HEK293 (cell line): Measurements from ENCODE around the gene RAD51AP1.
A peak's percentile ranks its signal among the peaks of the same experiment; 100 is the strongest.

Experiments
- GLIS1 ChIP-seq: fragments of 450-650 bp; formaldehyde crosslinking; IDR thresholded peaks from 2 replicates; pipeline ENCODE4 v1.5.1; 2016; ENCODE audit warnings: missing biosample characterization, missing genetic modification characterization
- GLIS2 ChIP-seq: fragments of 450-650 bp; formaldehyde crosslinking; IDR thresholded peaks from 2 replicates; pipeline ENCODE4 v1.5.1; 2016; ENCODE audit warnings: missing biosample characterization, missing genetic modification characterization
- SP2 ChIP-seq: fragments of 450-650 bp; formaldehyde crosslinking; IDR thresholded peaks from 2 replicates; pipeline ENCODE4 v1.5.1; 2016; ENCODE audit warnings: missing biosample characterization, missing genetic modification characterization
- SP3 ChIP-seq: fragments of 450-650 bp; formaldehyde crosslinking; IDR thresholded peaks from 2 replicates; pipeline ENCODE4 v1.5.1; 2016; ENCODE audit warnings: missing biosample characterization, missing genetic modification characterization
- SP7 ChIP-seq: fragments of 450-650 bp; formaldehyde crosslinking; IDR thresholded peaks from 2 replicates; pipeline ENCODE4 v1.5.1; 2016; ENCODE audit warnings: missing biosample characterization, missing genetic modification characterization
- WT1 ChIP-seq: fragments of 450-650 bp; formaldehyde crosslinking; IDR thresholded peaks from 2 replicates; pipeline ENCODE4 v1.5.1; 2016; ENCODE audit warnings: missing biosample characterization, missing genetic modification characterization
- ZBTB17 ChIP-seq: fragments of 450-650 bp; formaldehyde crosslinking; IDR thresholded peaks from 2 replicates; pipeline ENCODE4 v1.5.1; 2016; ENCODE audit warnings: missing biosample characterization, missing genetic modification characterization
- ZBTB8A ChIP-seq: fragments of 450-650 bp; formaldehyde crosslinking; IDR thresholded peaks from 2 replicates; pipeline ENCODE4 v1.5.1; 2016; ENCODE audit warnings: missing biosample characterization, missing genetic modification characterization
- ZIC2 ChIP-seq: fragments of 450-650 bp; formaldehyde crosslinking; IDR thresholded peaks from 2 replicates; pipeline ENCODE4 v1.5.1; 2016; ENCODE audit warnings: missing biosample characterization, missing genetic modification characterization
- ZNF112 ChIP-seq: fragments of 450-650 bp; formaldehyde crosslinking; IDR thresholded peaks from 2 replicates; pipeline ENCODE4 v1.5.0; 2017; ENCODE audit warnings: missing biosample characterization, missing genetic modification characterization
- ZNF341 ChIP-seq: fragments of 450-650 bp; formaldehyde crosslinking; IDR thresholded peaks from 2 replicates; pipeline ENCODE4; 2016; ENCODE audit warnings: low read depth, missing biosample characterization, missing genetic modification characterization
- ZNF529 ChIP-seq: fragments of 450-650 bp; formaldehyde crosslinking; IDR thresholded peaks from 2 replicates; pipeline ENCODE4 v1.5.1; 2017; ENCODE audit warnings: missing genetic modification characterization, missing biosample characterization; ENCODE audit not compliant: insufficient replicate concordance
- ZNF561 ChIP-seq: fragments of 450-650 bp; IDR thresholded peaks from 2 replicates; pipeline ENCODE4 v1.5.1; 2018; ENCODE audit warnings: missing biosample characterization, missing genetic modification characterization, borderline replicate concordance
- ZNF626 ChIP-seq: fragments of 450-650 bp; sonication (Bioruptor Pico); formaldehyde crosslinking; IDR thresholded peaks from 2 replicates; pipeline ENCODE4 v1.5.1; 2018; ENCODE audit warnings: missing biosample characterization, missing genetic modification characterization, inconsistent platforms
- ZNF654 ChIP-seq: fragments of 450-650 bp; formaldehyde crosslinking; IDR thresholded peaks from 2 replicates; pipeline ENCODE4 v1.5.1; 2016; ENCODE audit warnings: low read depth, missing biosample characterization, missing genetic modification characterization
- ZNF677 ChIP-seq: fragments of 450-650 bp; IDR thresholded peaks from 2 replicates; pipeline ENCODE4 v1.5.0; 2018; ENCODE audit warnings: missing biosample characterization, mild to moderate bottlenecking, missing genetic modification characterization, moderate library complexity
- ZNF843 ChIP-seq: fragments of 450-650 bp; formaldehyde crosslinking; IDR thresholded peaks from 2 replicates; pipeline ENCODE4 v1.5.1; 2016; ENCODE audit warnings: missing biosample characterization, missing genetic modification characterization
- TF ChIP-seq, protein P1 (sequence below): fragments of 450-650 bp; formaldehyde crosslinking; IDR thresholded peaks from 2 replicates; pipeline ENCODE4 v1.5.1; 2016; ENCODE audit warnings: missing biosample characterization, missing genetic modification characterization
- TF ChIP-seq, protein P2 (sequence below): fragments of 450-650 bp; formaldehyde crosslinking; conservative IDR thresholded peaks from 2 replicates; pipeline ENCODE4 v1.5.1; 2016; ENCODE audit warnings: low read depth, missing biosample characterization, missing genetic modification characterization
- TF ChIP-seq, protein P3 (sequence below): sonication (generic); formaldehyde crosslinking; IDR thresholded peaks from 2 replicates; pipeline ENCODE4 v1.8.1; 2022; ENCODE audit warnings: mild to moderate bottlenecking, moderate library complexity, missing genetic modification reagents
- TF ChIP-seq, protein P4 (sequence below): fragments of 450-650 bp; formaldehyde crosslinking; optimal IDR thresholded peaks from 2 replicates; pipeline ENCODE3; 2016; ENCODE audit warnings: missing biosample characterization, mild to moderate bottlenecking, missing genetic modification characterization

RAD51AP1 gene

DNA sequence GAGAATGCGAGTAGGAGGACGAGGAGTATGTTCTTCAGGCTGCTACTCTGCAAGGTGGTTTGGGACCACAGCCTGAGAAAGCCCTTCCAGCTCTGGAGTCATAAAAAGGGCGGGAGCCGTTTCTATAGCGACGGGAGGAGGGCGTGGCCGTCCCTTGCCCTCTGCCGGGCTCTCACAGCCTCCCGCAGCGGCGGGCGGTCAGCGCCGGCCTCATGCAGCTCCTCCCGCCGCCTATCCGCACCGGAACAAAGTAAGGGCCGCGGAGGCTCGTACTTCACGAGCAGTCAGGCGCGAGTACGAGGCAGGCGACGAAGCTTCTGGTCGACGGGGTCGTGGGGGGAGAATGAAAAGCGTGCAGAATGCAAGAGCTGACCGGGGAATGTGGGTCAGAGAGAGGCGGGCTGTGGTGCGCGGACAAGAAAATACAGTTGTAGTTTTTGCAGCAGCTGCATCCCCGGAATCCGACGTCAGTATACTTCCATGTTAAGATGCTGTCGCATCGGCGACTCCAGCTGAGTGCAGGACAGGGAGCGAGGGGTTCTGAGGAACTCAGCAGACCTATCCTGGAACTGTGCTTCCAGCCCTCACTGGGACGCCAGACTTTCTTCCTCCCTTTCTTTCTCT, 23.5 kb downstream of the RAD51AP1 start, which contains the start of gene DYRK4 (continued):
- peak; percentile 54; the same call in 1 of the 2 replicates for TF ChIP-seq GLIS2 (tag by site-specific recombination)
- TF ChIP-seq ZNF626 (tag by site-specific recombination), result no peak
- TF ChIP-seq, protein P1, sequence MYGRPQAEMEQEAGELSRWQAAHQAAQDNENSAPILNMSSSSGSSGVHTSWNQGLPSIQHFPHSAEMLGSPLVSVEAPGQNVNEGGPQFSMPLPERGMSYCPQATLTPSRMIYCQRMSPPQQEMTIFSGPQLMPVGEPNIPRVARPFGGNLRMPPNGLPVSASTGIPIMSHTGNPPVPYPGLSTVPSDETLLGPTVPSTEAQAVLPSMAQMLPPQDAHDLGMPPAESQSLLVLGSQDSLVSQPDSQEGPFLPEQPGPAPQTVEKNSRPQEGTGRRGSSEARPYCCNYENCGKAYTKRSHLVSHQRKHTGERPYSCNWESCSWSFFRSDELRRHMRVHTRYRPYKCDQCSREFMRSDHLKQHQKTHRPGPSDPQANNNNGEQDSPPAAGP (tag by site-specific recombination), result peak; percentile 62; the same call in 1 of the 2 replicates
- no peak for TF ChIP-seq ZNF654
- TF ChIP-seq ZNF561 (tag by site-specific recombination), result peak; percentile 36; the same call in 1 of the 2 replicates
- TF ChIP-seq, protein P2, sequence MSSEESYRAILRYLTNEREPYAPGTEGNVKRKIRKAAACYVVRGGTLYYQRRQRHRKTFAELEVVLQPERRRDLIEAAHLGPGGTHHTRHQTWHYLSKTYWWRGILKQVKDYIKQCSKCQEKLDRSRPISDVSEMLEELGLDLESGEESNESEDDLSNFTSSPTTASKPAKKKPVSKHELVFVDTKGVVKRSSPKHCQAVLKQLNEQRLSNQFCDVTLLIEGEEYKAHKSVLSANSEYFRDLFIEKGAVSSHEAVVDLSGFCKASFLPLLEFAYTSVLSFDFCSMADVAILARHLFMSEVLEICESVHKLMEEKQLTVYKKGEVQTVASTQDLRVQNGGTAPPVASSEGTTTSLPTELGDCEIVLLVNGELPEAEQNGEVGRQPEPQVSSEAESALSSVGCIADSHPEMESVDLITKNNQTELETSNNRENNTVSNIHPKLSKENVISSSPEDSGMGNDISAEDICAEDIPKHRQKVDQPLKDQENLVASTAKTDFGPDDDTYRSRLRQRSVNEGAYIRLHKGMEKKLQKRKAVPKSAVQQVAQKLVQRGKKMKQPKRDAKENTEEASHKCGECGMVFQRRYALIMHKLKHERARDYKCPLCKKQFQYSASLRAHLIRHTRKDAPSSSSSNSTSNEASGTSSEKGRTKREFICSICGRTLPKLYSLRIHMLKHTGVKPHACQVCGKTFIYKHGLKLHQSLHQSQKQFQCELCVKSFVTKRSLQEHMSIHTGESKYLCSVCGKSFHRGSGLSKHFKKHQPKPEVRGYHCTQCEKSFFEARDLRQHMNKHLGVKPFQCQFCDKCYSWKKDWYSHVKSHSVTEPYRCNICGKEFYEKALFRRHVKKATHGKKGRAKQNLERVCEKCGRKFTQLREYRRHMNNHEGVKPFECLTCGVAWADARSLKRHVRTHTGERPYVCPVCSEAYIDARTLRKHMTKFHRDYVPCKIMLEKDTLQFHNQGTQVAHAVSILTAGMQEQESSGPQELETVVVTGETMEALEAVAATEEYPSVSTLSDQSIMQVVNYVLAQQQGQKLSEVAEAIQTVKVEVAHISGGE (tag by site-specific recombination), result no peak
- TF ChIP-seq ZNF529 (tag by site-specific recombination), result no peak
- TF ChIP-seq ZNF843 (tag by site-specific recombination), result no peak
- no peak for TF ChIP-seq ZNF112 (tag by site-specific recombination)
- peak; percentile 81 for TF ChIP-seq ZIC2 (tag by site-specific recombination)
- peak; percentile 87 for TF ChIP-seq ZBTB8A (tag by site-specific recombination)
- TF ChIP-seq SP2, result peak; percentile 35
- TF ChIP-seq, protein P3, sequence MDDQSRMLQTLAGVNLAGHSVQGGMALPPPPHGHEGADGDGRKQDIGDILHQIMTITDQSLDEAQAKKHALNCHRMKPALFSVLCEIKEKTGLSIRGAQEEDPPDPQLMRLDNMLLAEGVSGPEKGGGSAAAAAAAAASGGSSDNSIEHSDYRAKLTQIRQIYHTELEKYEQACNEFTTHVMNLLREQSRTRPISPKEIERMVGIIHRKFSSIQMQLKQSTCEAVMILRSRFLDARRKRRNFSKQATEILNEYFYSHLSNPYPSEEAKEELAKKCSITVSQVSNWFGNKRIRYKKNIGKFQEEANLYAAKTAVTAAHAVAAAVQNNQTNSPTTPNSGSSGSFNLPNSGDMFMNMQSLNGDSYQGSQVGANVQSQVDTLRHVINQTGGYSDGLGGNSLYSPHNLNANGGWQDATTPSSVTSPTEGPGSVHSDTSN (CRISPR knock-in tag), result no peak
- TF ChIP-seq GLIS1 (tag by site-specific recombination), result peak; percentile 91
- peak; percentile 89 for TF ChIP-seq ZNF341
- TF ChIP-seq WT1, result 0 out of 2 replicates have a peak, but pooled peaks have one; percentile 14
- TF ChIP-seq SP3 (tag by site-specific recombination), result peak; percentile 43; the same call in 1 of the 2 replicates
- TF ChIP-seq SP7 (tag by site-specific recombination), result 0 out of 2 replicates have a peak, but pooled peaks have one; percentile 12
- TF ChIP-seq, protein P4, sequence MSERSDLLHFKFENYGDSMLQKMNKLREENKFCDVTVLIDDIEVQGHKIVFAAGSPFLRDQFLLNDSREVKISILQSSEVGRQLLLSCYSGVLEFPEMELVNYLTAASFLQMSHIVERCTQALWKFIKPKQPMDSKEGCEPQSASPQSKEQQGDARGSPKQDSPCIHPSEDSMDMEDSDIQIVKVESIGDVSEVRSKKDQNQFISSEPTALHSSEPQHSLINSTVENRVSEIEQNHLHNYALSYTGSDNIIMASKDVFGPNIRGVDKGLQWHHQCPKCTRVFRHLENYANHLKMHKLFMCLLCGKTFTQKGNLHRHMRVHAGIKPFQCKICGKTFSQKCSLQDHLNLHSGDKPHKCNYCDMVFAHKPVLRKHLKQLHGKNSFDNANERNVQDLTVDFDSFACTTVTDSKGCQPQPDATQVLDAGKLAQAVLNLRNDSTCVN (tag by site-specific recombination), result peak; percentile 27
- no peak for TF ChIP-seq ZNF677 (tag by site-specific recombination)
- peak; percentile 33; the same call in 1 of the 2 replicates for TF ChIP-seq ZBTB17 (tag by site-specific recombination)
- TF ChIP-seq, all 188 proteins: peak for 19
